AG04450 (cell line): Measurements from ENCODE around the gene RNF187. TPM values are rescaled to one million over a fixed set of nuclear protein-coding genes. Genes with fewer than 3 reads are reported as not detected.

Experiments
- CTCF ChIA-PET: fragments of 300-600, 350-600 bp; formaldehyde crosslinking; extraction: SDS; loops from one replicate; lab custom pipeline; 2022; ENCODE audit warnings: antibody characterized with exemption, inconsistent platforms; lab: Charles Lee
- POLR2A ChIA-PET: fragments of 350-600 bp; formaldehyde crosslinking; extraction: SDS; loops from one replicate; lab custom pipeline; 2021; ENCODE audit warnings: antibody characterized with exemption, inconsistent platforms; lab: Yijun Ruan, JAX
- DNase-seq: peaks from one replicate; pipeline ENCODE4 v3.0.0-alpha.2; 2011; ENCODE audit warnings: low read depth, low spot score
- H3K27ac ChIP-seq: one replicate; pipeline ENCODE4 v1.5.1; 2012; ENCODE audit warnings: low read depth, low read length, control low read depth
- H3K27me3 ChIP-seq: one replicate; pipeline ENCODE4 v1.6.0; 2012; ENCODE audit warnings: low read length; ENCODE audit not compliant: control insufficient read depth, insufficient read depth
- H3K4me3 ChIP-seq: 2 replicates; pipeline ENCODE4 v1.5.1; 2011; ENCODE audit warnings: mild to moderate bottlenecking, low read depth, low read length, control low read depth
- H3K9me3 ChIP-seq: 2 replicates; pipeline ENCODE4 v1.5.1; 2012; ENCODE audit warnings: low read length; ENCODE audit not compliant: control insufficient read depth, insufficient read depth
- CTCF ChIP-seq: IDR thresholded peaks from 2 replicates; pipeline ENCODE4 v1.5.1; 2011; ENCODE audit warnings: low read depth, low read length, control low read depth, inconsistent platforms
- polyA plus RNA-seq: library from polyadenylated mRNA; depleted of rRNA; stranded (reverse); fragments of >200 nt; gene quantifications from 2 replicates; pipeline ENCODE4 v1.2.3, GENCODE V29; 2011

Gene RNF187
- polyA plus RNA-seq, 1 experiment: 84.0 TPM

- H3K9me3 ChIP-seq: no peaks in the 10 kb centered on the region
- no peaks in the 10 kb centered on the region for H3K27me3 ChIP-seq
- CTCF ChIA-PET: interaction anchor here (1.0 to 2.1 kb wide), 5 partner anchors 45 to 325 kb away, joined by 3 to 6 read pairs (median 3); partner anchors contain the start of gene IBA57
- H3K27ac ChIP-seq: no peak overlapping the region
- POLR2A ChIA-PET: no interaction called here
- TF ChIP-seq CTCF: peak; percentile 45
- H3K4me3 ChIP-seq: peak overlapping the region; percentile 20
- no peak for DNase-seq
Measured at GRCh38 chr1:228455715-228456114, 31.5 kb upstream of the RNF187 start.

- POLR2A ChIA-PET: interaction anchor here (2.7 kb wide), 1 partner anchor 49 kb away, joined by 8 read pairs; the partner anchor contains the start of gene TRIM11
Measured at GRCh38 chr1:228456252-228457016, 30.7 kb upstream of the RNF187 start.

GRCh38 chr1:228457017-228457395 lies 30.2 kb upstream of the RNF187 start:
- POLR2A ChIA-PET: interaction anchor here (0.6 to 2.7 kb wide), 11 partner anchors 9 to 317 kb away, joined by 3 to 8 read pairs (median 4); partner anchors contain the start of genes GUK1, IBA57 and TRIM11
- no peak for DNase-seq
- no peaks in the 10 kb centered on the region for H3K27me3 ChIP-seq
- no peak for TF ChIP-seq CTCF
- CTCF ChIA-PET: interaction anchor here (1.9 to 2.1 kb wide), 2 partner anchors 44 to 291 kb away, joined by 6 read pairs; partner anchors contain the start of gene IBA57
- peak overlapping the region; percentile 83 for H3K4me3 ChIP-seq
- H3K27ac ChIP-seq: peak overlapping the region; percentile 74
- no peaks in the 10 kb centered on the region for H3K9me3 ChIP-seq

More at GRCh38 chr1:228456252-228457016, 30.7 kb upstream of the RNF187 start:
- Histone ChIP-seq H3K27me3 (no peaks in the 10 kb centered on the region), H3K9me3 (no peaks in the 10 kb centered on the region), H3K27ac (no peak overlapping the region), H3K4me3 (peak overlapping the region; percentile 83)
- CTCF ChIA-PET: interaction anchor here (1.0 to 2.1 kb wide), 4 partner anchors 44 to 291 kb away, joined by 3 to 6 read pairs (median 4); partner anchors contain the start of gene IBA57
- TF ChIP-seq CTCF: no peak
- DNase-seq: no peak

GRCh38 chr1:228457396-228458176 lies 29.6 kb upstream of the RNF187 start:
- no peaks in the 10 kb centered on the region for H3K9me3 ChIP-seq
- no peaks in the 10 kb centered on the region for H3K27me3 ChIP-seq
- POLR2A ChIA-PET: interaction anchor here (0.6 to 2.7 kb wide), 15 partner anchors 10 to 317 kb away, joined by 3 to 8 read pairs (median 4); partner anchors contain the start of genes GUK1, IBA57 and TRIM11
- peak; percentile 97 for DNase-seq
- CTCF ChIA-PET: interaction anchor here (0.9 to 2.3 kb wide), 10 partner anchors 17 to 292 kb away, joined by 3 to 10 read pairs (median 5); partner anchors contain the start of gene IBA57
- H3K4me3 ChIP-seq: peak overlapping the region; percentile 83
- H3K27ac ChIP-seq: peak overlapping the region; percentile 74
- TF ChIP-seq CTCF: peak; percentile 31; the same call in 1 of the 2 replicates
